Measurements from ENCODE around the gene STUM.

Gene STUM

DNA sequence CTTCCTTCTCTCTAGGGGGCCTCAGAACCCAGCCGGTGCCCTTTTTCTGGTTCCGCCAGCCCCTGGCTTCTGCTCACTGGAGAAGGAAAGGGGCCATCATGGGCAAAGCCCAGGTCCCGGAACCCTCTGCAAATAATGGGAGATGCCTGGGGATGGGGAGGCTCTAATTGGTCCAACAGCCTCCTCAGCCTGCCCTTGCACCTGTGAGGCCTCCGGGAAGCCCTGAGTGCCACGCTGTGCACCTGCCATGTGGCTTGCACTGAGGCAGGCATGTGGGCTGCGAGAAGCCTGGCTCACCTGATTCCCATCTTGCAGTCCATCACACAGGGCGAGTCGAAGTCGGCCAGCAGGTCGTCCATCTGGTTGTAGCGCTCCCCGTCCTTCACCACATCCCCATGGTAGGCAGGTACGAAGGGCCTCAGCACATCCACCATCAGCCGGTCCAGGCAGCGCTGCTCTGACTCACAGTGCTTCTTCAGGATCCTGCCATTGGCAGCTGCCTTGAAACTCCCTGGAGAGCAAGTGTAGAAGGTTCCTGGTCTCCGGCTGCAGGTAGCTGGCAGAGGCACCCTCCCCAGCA lies 98.4 kb downstream of the STUM start:
- H3K4me3 ChIP-seq (replicated peaks; ENCODE audit: low read depth, low read length), result no peak overlapping the region
- TF ChIP-seq, protein P1, sequence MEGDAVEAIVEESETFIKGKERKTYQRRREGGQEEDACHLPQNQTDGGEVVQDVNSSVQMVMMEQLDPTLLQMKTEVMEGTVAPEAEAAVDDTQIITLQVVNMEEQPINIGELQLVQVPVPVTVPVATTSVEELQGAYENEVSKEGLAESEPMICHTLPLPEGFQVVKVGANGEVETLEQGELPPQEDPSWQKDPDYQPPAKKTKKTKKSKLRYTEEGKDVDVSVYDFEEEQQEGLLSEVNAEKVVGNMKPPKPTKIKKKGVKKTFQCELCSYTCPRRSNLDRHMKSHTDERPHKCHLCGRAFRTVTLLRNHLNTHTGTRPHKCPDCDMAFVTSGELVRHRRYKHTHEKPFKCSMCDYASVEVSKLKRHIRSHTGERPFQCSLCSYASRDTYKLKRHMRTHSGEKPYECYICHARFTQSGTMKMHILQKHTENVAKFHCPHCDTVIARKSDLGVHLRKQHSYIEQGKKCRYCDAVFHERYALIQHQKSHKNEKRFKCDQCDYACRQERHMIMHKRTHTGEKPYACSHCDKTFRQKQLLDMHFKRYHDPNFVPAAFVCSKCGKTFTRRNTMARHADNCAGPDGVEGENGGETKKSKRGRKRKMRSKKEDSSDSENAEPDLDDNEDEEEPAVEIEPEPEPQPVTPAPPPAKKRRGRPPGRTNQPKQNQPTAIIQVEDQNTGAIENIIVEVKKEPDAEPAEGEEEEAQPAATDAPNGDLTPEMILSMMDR (IDR thresholded peaks at IDR 0.05; ENCODE audit: low read depth, low read length, missing control alignments), result no peak
- no peak for DNase-seq (ENCODE audit: extremely low read depth, low read depth)

DNA sequence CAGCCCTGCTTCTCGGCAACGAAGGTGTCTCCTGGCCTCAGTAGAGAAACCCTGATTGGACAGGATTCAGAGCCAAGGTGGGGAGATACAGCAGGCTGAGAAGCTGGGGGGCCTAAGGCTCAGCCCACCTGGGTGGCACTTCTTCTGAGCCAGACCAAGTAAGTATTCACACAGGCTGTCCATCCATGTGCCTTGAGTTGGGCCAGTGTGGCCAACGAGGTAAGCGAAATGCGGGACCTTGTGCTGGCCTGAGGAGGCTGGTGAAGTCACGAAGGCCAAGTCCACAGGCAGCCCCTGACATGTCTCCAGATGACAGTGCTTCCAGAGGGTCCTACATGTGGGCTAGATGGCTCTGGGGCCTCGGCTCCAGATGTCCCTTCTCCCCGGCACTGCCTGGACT lies 99.2 kb downstream of the STUM start:
- TF ChIP-seq, protein P1 (IDR thresholded peaks at IDR 0.05; ENCODE audit: low read depth, low read length, missing control alignments), result no peak
- H3K4me3 ChIP-seq (replicated peaks; ENCODE audit: low read depth, low read length), result no peak overlapping the region
- DNase-seq (ENCODE audit: extremely low read depth, low read depth), result no peak

DNA sequence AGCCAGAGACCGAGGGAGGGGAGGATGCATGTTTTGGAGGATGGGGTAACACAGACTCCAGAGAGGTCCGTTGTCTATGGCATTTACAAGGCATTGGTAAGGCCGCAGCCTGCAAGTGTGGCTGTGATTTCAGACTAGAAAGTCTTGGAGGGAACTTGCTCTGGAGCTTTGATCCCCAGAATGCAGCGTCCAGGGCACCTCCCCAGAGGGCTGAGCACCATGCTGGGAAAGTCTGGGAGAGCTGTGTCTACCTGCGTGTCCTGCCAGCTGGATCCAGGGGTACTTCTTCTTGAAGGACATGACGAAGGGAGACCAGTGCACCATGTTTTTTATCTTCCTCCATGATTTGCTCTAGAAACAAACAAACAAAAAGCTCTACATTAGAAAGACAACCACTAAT lies 99.9 kb downstream of the STUM start:
- no peak for DNase-seq (ENCODE audit: extremely low read depth, low read depth)
- no peak overlapping the region for H3K4me3 ChIP-seq (replicated peaks; ENCODE audit: low read depth, low read length)
- TF ChIP-seq, protein P1 (IDR thresholded peaks at IDR 0.05; ENCODE audit: low read depth, low read length, missing control alignments), result no peak

DNA sequence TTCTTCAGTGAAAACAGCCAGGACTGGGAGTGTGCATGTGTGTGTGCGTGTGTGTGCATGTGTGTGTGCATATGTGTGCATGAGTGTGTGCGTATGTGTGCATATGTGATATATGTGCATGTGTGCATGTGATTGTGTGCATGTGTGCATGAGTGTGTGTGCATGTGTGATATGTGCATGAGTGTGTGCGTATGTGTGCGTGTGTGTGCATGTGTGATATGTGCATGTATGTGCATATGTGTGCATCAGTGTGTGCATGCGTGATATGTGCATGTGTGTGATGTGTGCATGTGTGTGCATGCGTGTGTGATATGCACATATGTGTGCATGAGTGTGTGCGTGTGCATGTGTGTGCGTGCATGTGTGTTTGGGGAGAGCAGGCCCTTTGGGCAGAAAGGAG lies 100.7 kb downstream of the STUM start:
- no peak overlapping the region for H3K4me3 ChIP-seq (replicated peaks; ENCODE audit: low read depth, low read length)
- TF ChIP-seq, protein P1 (IDR thresholded peaks at IDR 0.05; ENCODE audit: low read depth, low read length, missing control alignments), result no peak
- no peak for DNase-seq (ENCODE audit: extremely low read depth, low read depth)

DNA sequence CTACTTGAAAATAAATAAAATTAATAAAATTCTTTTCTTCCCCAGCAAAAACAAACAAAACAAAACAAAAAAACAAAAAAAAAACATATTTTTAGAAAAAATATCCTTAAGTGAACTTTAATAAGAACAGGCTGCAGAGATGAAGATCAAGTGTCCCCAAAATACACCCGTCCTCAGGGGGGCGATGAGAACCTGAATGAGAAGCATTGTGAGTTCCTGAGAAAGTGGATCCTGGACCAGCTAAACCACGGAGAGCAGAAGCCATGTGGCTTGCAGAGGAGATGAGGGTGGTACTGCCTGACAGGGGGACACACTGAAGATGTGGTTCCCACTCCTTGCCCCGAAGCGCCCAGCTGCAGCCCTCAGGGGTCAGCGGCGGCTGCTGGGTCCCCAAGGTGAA lies 101.2 kb downstream of the STUM start:
- TF ChIP-seq, protein P1 (IDR thresholded peaks at IDR 0.05; ENCODE audit: low read depth, low read length, missing control alignments), result peak; percentile 30
- no peak overlapping the region for H3K4me3 ChIP-seq (replicated peaks; ENCODE audit: low read depth, low read length)
- DNase-seq (ENCODE audit: extremely low read depth, low read depth), result no peak

DNA sequence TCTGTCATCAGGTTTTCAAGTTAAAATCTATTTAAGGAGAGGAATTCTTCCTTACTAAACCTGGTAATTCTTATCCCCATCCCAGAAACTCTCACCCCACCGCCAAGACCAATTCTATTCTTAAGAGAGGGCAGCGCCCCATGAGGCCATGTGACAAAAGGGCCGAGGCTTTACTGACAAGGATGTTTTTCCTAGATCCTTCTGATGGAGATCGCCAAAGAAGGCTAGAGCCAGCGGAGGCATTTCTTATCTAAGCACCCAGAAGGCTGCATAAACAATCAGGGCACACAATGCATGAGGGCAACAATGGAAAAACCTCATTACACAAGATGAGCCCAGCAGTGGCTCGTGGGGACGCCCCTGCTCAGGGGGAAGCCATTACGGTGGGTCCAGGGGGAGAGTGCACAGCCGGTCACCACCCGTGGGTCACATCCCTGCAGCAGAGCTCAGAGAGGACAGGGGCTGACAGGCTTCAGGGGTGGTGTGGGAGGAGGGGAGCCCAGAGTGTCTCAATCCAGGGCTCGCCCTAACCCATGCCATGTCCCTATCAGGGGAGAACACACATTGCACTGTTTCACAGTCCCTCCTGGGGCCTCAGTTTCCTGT lies 101.8 kb downstream of the STUM start:
- TF ChIP-seq, protein P1 (IDR thresholded peaks at IDR 0.05; ENCODE audit: low read depth, low read length, missing control alignments), result no peak
- H3K4me3 ChIP-seq (replicated peaks; ENCODE audit: low read depth, low read length), result no peak overlapping the region
- no peak for DNase-seq (ENCODE audit: extremely low read depth, low read depth)

Data from HFF-Myc (cell line).